ENCODE measurements around the gene ZNF385B.

- TF ChIP-seq EZH2 (IDR thresholded peaks at IDR 0.05; ENCODE audit: low read length) (no peak), CTCF (optimal IDR thresholded peaks at IDR 0.05 in 1 of 3, IDR thresholded peaks at IDR 0.05 in 1 of 3, conservative IDR thresholded peaks at IDR 0.05 in 1 of 3; ENCODE audit: extremely low read depth in 1 of 3, insufficient read depth in 2 of 3, low read length in 3 of 3) (peak; percentile 30 to 46 (median 34))
Measured at GRCh38 chr2:179850188-179850587, 11.2 kb downstream of the ZNF385B start.
